ENCODE measurements around the gene MIPEP. TPM values are rescaled to one million over a fixed set of nuclear protein-coding genes. Genes with fewer than 3 reads are reported as not detected.

Gene MIPEP
- total and polyA plus RNA-seq, 4 donors, result 3.6 to 9.1 (median 6.5) TPM

DNA sequence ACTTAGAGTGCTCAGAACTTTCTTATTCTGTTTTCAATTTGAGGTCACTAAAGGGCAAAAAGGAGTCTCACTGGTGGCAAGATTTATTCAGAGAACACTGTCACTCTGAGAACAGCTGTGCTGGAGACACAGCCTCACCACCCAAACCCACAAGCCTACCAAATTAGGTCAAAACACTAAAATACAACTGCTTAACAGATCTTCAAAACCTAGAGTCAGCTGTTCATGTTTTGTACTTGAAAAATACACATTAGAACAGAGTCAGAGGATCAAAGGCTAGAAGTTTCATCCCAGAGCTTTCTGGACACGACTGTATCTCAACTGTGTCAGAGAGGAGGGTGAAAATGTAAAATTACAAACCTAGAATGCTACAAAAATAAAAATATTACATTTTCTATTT lies 89.3 kb downstream of the MIPEP start:
- Histone ChIP-seq H3K27ac (ENCODE audit: low read depth in 1 of 2, low read length in 2 of 2) (peak overlapping the region in 1 of 2 donors; percentile 57), H3K4me3 (ENCODE audit: low read length in 2 of 2) (no peak overlapping the region), H3K27me3 (ENCODE audit: control insufficient read depth in 1 of 2, insufficient read depth in 2 of 2, low read length in 1 of 2) (no peaks in the 10 kb centered on the region), H3K9me3 (ENCODE audit: control insufficient read depth, low read length) (no peaks in the 10 kb centered on the region), H3K36me3 (ENCODE audit: control insufficient read depth in 1 of 2, insufficient read depth in 2 of 2, low read length in 1 of 2) (peaks cover 0 to 3% of the 10 kb centered on the region in 2 donors), H3K4me1 (ENCODE audit: control insufficient read depth in 1 of 2, insufficient read depth in 2 of 2, low read length in 2 of 2) (no peaks in the 10 kb centered on the region)
- ATAC-seq (ENCODE audit: low FRiP score) (peak; percentile 48), DNase-seq (no peak)
- WGBS, 2 donors, result 17 to 31% methylated on average over 1 of the region's 1 CpG
- intact Hi-C loops (cut with DNase I), result loop anchor here in 1 of 2 donors (10.0 kb wide), 2 partner anchors 225 to 335 kb away; partner anchors contain the start of gene TNFRSF19

DNA sequence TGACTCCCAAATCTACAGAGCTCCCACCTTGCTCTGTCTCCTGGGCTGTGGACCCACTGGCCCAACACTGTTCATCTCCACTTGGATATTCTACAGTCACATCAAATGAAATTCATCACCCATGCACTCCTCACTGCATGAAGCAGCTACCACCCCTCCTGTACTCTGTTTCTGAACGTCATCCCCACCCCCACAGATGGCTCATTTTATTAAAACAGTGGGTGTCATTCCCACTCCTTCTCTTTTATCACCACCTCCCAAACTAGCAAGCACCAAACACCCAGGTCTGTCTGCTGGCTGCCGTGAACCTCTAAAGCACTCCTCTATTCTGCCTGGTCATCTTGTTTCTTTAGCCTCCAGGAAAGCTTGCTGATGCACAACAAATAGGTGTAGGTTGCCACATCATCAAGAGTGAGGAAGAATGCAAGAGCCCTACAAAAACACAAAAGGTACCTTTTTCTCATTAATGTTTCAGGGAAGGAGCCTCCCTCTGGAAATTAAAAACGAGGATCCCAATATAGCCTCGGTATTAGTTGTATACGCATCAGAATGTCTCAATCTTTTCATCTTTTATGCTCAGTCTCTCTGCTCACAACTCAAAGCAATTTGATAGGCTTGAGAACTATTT lies 91.8 kb downstream of the MIPEP start:
- WGBS, 2 donors, result 96 to 97% methylated on average over 5 of the region's 5 CpGs
- intact Hi-C loops (cut with DNase I), result loop anchor here in 1 of 2 donors (10.0 kb wide), 2 partner anchors 223 to 333 kb away; partner anchors contain the start of gene TNFRSF19
- ATAC-seq (ENCODE audit: low FRiP score) (no peak), DNase-seq (no peak)
- Histone ChIP-seq H3K4me1 (ENCODE audit: control insufficient read depth in 1 of 2, insufficient read depth in 2 of 2, low read length in 2 of 2) (no peaks in the 10 kb centered on the region), H3K27ac (ENCODE audit: low read depth in 1 of 2, low read length in 2 of 2) (no peak overlapping the region), H3K4me3 (ENCODE audit: low read length in 2 of 2) (no peak overlapping the region), H3K9me3 (ENCODE audit: control insufficient read depth, low read length) (no peaks in the 10 kb centered on the region), H3K27me3 (ENCODE audit: control insufficient read depth in 1 of 2, insufficient read depth in 2 of 2, low read length in 1 of 2) (no peaks in the 10 kb centered on the region), H3K36me3 (ENCODE audit: control insufficient read depth in 1 of 2, insufficient read depth in 2 of 2, low read length in 1 of 2) (peaks cover 0 to 3% of the 10 kb centered on the region in 2 donors)

DNA sequence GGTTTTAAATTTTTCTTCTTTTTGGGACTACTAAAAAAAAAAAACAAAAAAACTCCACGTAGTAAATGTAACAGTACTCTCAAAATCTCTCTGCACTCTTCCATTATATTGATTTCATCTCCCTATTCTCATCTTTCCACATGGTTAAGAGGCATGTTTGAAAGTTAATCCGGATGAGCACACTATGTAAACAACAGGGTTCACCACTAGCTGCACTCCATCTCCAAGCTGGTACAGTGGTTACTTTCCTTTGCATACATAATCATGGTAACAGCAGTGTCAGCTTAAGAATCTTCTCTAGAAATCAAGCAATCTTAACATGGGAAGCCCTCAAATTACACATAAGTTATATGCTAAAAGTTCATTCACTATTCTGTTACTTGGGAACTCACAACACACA lies 92.6 kb downstream of the MIPEP start:
- H3K27me3 ChIP-seq (ENCODE audit: control insufficient read depth in 1 of 2, insufficient read depth in 2 of 2, low read length in 1 of 2), result no peaks in the 10 kb centered on the region
- ATAC-seq (ENCODE audit: low FRiP score), result no peak
- no peak overlapping the region for H3K4me3 ChIP-seq (ENCODE audit: low read length in 2 of 2)
- intact Hi-C loops (cut with DNase I), result loop anchor here in 1 of 2 donors (10.0 kb wide), 2 partner anchors 222 to 332 kb away; partner anchors contain the start of gene TNFRSF19
- H3K4me1 ChIP-seq (ENCODE audit: control insufficient read depth in 1 of 2, insufficient read depth in 2 of 2, low read length in 2 of 2), result no peaks in the 10 kb centered on the region
- no peak overlapping the region for H3K27ac ChIP-seq (ENCODE audit: low read depth in 1 of 2, low read length in 2 of 2)
- H3K36me3 ChIP-seq (ENCODE audit: control insufficient read depth in 1 of 2, insufficient read depth in 2 of 2, low read length in 1 of 2), result peaks cover 0 to 3% of the 10 kb centered on the region in 2 donors
- DNase-seq, result no peak
- WGBS, 2 donors, result 73 to 83% methylated on average over 2 of the region's 2 CpGs
- no peaks in the 10 kb centered on the region for H3K9me3 ChIP-seq (ENCODE audit: control insufficient read depth, low read length)

DNA sequence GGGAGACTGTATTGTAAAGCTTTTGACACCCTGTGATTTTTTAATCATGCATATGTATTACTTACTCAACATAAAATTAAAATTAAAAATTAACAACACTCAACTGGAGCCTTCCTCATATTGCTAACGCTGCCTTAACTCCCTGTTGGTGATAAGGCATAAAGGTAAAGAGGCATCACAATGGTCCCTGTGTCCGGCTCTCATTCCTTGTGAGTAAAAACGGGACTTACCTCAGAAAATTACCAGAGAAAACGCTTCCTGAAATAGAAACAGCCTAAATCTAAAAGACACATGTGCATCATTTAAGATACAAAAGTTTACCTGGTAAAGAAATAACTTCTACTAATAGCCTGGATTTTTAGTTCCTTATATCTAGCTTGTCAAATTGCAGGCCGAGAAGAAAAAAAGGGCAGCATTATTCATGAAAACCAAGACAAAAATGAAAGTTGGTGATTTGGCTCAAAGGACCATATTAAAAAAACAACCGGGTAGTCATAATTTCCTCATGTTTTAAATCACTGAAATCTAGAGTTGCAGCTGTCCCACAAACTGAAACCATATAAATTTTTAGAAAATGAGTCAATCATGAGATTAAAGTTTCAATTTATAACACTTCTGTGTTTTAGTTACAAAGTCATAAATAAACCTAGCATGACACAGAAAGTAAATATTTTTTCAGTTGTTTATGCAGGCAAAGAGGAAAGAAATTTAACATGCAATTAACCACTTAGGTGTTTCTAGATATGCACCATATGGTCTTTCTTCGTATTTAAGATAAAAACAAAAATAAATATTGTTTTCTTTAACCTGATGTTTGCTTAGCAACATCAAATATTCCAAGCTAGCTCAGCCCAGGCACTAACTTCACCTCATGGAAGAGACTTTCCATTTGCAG lies 94.7 kb downstream of the MIPEP start:
- H3K27ac ChIP-seq (ENCODE audit: low read depth in 1 of 2, low read length in 2 of 2), result no peak overlapping the region
- H3K36me3 ChIP-seq (ENCODE audit: control insufficient read depth in 1 of 2, insufficient read depth in 2 of 2, low read length in 1 of 2), result peaks cover 0 to 3% of the 10 kb centered on the region in 2 donors
- ATAC-seq (ENCODE audit: low FRiP score), result no peak
- H3K9me3 ChIP-seq (ENCODE audit: control insufficient read depth, low read length), result no peaks in the 10 kb centered on the region
- no peaks in the 10 kb centered on the region for H3K4me1 ChIP-seq (ENCODE audit: control insufficient read depth in 1 of 2, insufficient read depth in 2 of 2, low read length in 2 of 2)
- DNase-seq, result no peak
- intact Hi-C loops (cut with DNase I), result loop anchor here in 1 of 2 donors (10.0 kb wide), 2 partner anchors 220 to 330 kb away; partner anchors contain the start of gene TNFRSF19
- no peak overlapping the region for H3K4me3 ChIP-seq (ENCODE audit: low read length in 2 of 2)
- H3K27me3 ChIP-seq (ENCODE audit: control insufficient read depth in 1 of 2, insufficient read depth in 2 of 2, low read length in 1 of 2), result no peaks in the 10 kb centered on the region
- 8 to 13% methylated on average over 7 of the region's 7 CpGs for WGBS, 2 donors

DNA sequence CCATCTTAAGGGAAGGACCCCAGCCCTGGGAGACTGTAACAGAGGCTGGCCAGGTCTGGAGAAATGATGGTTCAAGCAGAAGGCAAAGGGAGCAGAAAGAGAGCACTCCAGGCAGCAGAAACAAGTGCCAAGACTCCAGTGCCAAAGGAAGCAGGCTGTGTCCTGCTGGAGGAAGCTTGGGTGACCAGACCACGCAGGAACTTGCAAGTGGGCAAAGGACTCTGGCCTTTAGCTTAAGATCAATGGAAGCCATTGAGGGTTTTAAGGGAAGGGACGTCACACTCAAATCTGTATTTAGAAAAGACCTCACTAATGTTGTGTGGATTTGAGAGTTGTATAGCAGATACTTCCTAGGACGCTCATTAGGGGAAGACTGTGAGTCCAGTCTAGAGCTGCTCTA lies 95.5 kb downstream of the MIPEP start:
- H3K4me1 ChIP-seq (ENCODE audit: control insufficient read depth in 1 of 2, insufficient read depth in 2 of 2, low read length in 2 of 2), result no peaks in the 10 kb centered on the region
- no peaks in the 10 kb centered on the region for H3K27me3 ChIP-seq (ENCODE audit: control insufficient read depth in 1 of 2, insufficient read depth in 2 of 2, low read length in 1 of 2)
- DNase-seq (no peak), ATAC-seq (ENCODE audit: low FRiP score) (no peak)
- H3K27ac ChIP-seq (ENCODE audit: low read depth in 1 of 2, low read length in 2 of 2), result peak overlapping the region in 1 of 2 donors; percentile 47
- no peak overlapping the region for H3K4me3 ChIP-seq (ENCODE audit: low read length in 2 of 2)
- no peaks in the 10 kb centered on the region for H3K9me3 ChIP-seq (ENCODE audit: control insufficient read depth, low read length)
- 38 to 39% methylated on average over 3 of the region's 3 CpGs for WGBS, 2 donors
- intact Hi-C loops (cut with DNase I), result loop anchor here in 1 of 2 donors (10.0 kb wide), 2 partner anchors 219 to 329 kb away; partner anchors contain the start of gene TNFRSF19
- peaks cover 0 to 3% of the 10 kb centered on the region in 2 donors for H3K36me3 ChIP-seq (ENCODE audit: control insufficient read depth in 1 of 2, insufficient read depth in 2 of 2, low read length in 1 of 2)

DNA sequence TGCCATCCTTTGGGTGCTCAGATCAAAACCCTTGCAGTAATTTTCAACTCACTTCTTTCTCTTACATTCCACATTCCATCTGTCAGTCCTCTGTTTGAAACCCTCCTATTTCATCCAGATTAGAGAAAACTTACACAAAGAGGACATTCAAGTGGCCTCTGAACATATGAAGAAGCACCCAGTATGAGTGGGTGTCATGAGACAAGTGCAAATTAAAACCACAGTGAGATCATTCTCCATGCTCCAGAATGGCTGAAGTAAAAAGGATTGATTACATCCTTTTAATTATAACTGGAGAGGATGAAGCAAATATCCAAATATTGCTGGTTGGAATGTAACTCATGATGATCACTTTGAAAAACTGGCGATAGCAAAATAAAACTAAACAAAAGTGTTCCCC lies 96.5 kb downstream of the MIPEP start:
- intact Hi-C loops (cut with DNase I), result loop anchor here in 1 of 2 donors (10.0 kb wide), 2 partner anchors 218 to 328 kb away; partner anchors contain the start of gene TNFRSF19
- DNase-seq (no peak), ATAC-seq (ENCODE audit: low FRiP score) (no peak)
- Histone ChIP-seq H3K9me3 (ENCODE audit: control insufficient read depth, low read length) (no peaks in the 10 kb centered on the region), H3K27ac (ENCODE audit: low read depth in 1 of 2, low read length in 2 of 2) (no peak overlapping the region), H3K4me1 (ENCODE audit: control insufficient read depth in 1 of 2, insufficient read depth in 2 of 2, low read length in 2 of 2) (no peaks in the 10 kb centered on the region), H3K36me3 (ENCODE audit: control insufficient read depth in 1 of 2, insufficient read depth in 2 of 2, low read length in 1 of 2) (no peaks in the 10 kb centered on the region), H3K27me3 (ENCODE audit: control insufficient read depth in 1 of 2, insufficient read depth in 2 of 2, low read length in 1 of 2) (no peaks in the 10 kb centered on the region), H3K4me3 (ENCODE audit: low read length in 2 of 2) (no peak overlapping the region)
- 96 to 100% methylated on average over 1 of the region's 1 CpG for WGBS, 2 donors

DNA sequence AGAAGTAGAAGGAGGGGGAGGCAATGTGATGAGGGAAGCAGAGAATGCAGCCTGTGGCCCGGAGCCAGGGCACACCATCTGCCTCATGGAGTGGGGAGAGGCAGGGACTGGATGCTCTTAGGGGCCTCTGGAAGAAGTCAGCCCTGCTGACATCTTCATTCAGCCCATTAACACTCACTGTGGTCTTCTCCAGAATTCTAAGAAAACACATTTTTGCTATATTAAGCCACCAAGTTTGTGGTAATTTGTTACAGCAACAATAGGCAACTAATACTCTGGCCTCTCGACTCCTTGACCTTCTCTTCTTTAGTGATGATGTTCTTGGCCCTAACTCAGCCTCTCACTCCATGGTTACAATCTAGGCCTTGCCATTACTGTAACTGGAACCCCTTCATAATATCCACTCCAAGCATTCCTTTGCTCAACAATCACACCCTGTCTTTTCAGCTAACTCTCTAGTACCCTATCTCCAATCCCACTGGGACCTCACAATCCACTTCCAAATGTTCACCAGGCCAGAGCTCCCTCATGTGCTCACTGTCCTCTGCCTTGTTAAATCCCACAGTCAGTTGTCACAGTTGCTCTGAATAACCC lies 98.5 kb downstream of the MIPEP start:
- ATAC-seq (ENCODE audit: low FRiP score), result no peak
- intact Hi-C loops (cut with DNase I), result loop anchor here in 1 of 2 donors (10.0 kb wide), 2 partner anchors 216 to 326 kb away; partner anchors contain the start of gene TNFRSF19
- H3K4me1 ChIP-seq (ENCODE audit: control insufficient read depth in 1 of 2, insufficient read depth in 2 of 2, low read length in 2 of 2), result no peaks in the 10 kb centered on the region
- no peaks in the 10 kb centered on the region for H3K27me3 ChIP-seq (ENCODE audit: control insufficient read depth in 1 of 2, insufficient read depth in 2 of 2, low read length in 1 of 2)
- H3K9me3 ChIP-seq (ENCODE audit: control insufficient read depth, low read length), result no peaks in the 10 kb centered on the region
- no peaks in the 10 kb centered on the region for H3K36me3 ChIP-seq (ENCODE audit: control insufficient read depth in 1 of 2, insufficient read depth in 2 of 2, low read length in 1 of 2)
- 31 to 53% methylated on average over 2 of the region's 2 CpGs for whole genome bisulfite sequencing, 2 donors
- no peak for DNase-seq
- H3K4me3 ChIP-seq (ENCODE audit: low read length in 2 of 2), result no peak overlapping the region
- no peak overlapping the region for H3K27ac ChIP-seq (ENCODE audit: low read depth in 1 of 2, low read length in 2 of 2)

DNA sequence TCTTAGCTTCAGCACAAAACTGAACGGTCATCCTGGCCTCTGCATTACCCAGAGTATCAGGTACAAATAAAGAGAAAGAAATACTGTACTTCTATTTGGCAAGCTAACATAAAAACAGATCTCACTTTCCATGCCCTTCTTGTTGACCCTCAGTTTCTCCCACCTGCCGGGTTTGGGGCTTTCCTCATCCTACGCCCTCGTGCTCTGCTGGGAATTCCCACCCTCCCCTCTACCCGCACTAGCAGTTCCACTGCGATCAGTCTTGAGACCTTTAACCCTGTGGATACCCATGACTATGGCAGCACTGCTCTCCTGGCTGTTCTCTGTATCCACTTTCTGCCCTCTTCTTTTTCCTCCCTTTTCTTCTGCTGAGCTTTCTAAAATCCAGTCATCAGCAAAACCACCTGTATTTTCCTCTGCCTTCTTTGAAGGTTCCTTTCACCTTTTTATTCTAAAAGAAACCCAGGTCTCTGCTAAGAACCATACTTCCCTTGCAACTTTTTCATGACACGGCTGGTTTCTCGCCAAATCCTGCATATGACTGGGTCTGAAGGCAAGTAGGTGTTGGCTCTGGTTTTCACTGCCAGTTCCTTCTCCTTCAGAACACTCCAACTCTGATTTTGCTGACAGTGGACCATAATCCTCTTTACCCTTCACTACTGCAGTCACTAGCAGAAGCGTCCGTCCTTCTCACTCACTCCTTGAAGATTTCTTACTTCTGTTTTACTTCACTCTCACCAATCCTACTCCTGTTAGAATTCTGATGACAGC lies 99.4 kb downstream of the MIPEP start:
- H3K9me3 ChIP-seq (ENCODE audit: control insufficient read depth, low read length), result no peaks in the 10 kb centered on the region
- H3K27me3 ChIP-seq (ENCODE audit: control insufficient read depth in 1 of 2, insufficient read depth in 2 of 2, low read length in 1 of 2), result no peaks in the 10 kb centered on the region
- whole genome bisulfite sequencing, 2 donors, result 78 to 79% methylated on average over 10 of the region's 10 CpGs
- no peak overlapping the region for H3K4me3 ChIP-seq (ENCODE audit: low read length in 2 of 2)
- H3K4me1 ChIP-seq (ENCODE audit: control insufficient read depth in 1 of 2, insufficient read depth in 2 of 2, low read length in 2 of 2), result no peaks in the 10 kb centered on the region
- DNase-seq (no peak), ATAC-seq (ENCODE audit: low FRiP score) (no peak)
- no peaks in the 10 kb centered on the region for H3K36me3 ChIP-seq (ENCODE audit: control insufficient read depth in 1 of 2, insufficient read depth in 2 of 2, low read length in 1 of 2)
- no peak overlapping the region for H3K27ac ChIP-seq (ENCODE audit: low read depth in 1 of 2, low read length in 2 of 2)
- intact Hi-C loops (cut with DNase I), result loop anchor here in 1 of 2 donors (10.0 kb wide), 2 partner anchors 215 to 325 kb away; partner anchors contain the start of gene TNFRSF19
